HCT116 (cell line): ENCODE results near the gene MELTF. TPM values are rescaled to one million over a fixed set of nuclear protein-coding genes. Genes with fewer than 3 reads are reported as not detected.

Experiments
- ATAC-seq: fragments of 200-7000 bp; cut with Tn5 transposase; 2 replicates; pipeline ENCODE4 v1.9.1; 2020; ENCODE audit warnings: mild to moderate bottlenecking, moderate library complexity
- BruUV-seq: library from RNA; stranded (reverse); fragments of 400-500 nt; replicated peaks from 2 replicates; lab custom pipeline; 2021; lab: Mats Ljungman, UMichigan
- CTCF ChIA-PET: fragments of 300-600 bp; sonication (Branson Sonifier 250); formaldehyde crosslinking; loops from one replicate; lab custom pipeline; 2021; ENCODE audit warnings: antibody characterized with exemption; lab: Charles Lee
- POLR2A ChIA-PET: fragments of 300-600, 350-600 bp; sonication (Branson Sonifier 250); formaldehyde crosslinking; loops from one replicate; lab custom pipeline; 2021; ENCODE audit warnings: antibody characterized with exemption; lab: Charles Lee
- RAD21 ChIA-PET, 2 experiments: fragments of 300-600 bp; sonication (Branson Sonifier 250); formaldehyde crosslinking; loops; one replicate each; lab custom pipeline; 2023; ENCODE audit warnings: low total read pairs in 2 of 2; ENCODE audit not compliant: uncharacterized antibody in 2 of 2, unreplicated experiment in 2 of 2, low non-redundant PET in 1 of 2; lab: Charles Lee
- DNase-seq: peaks from one replicate; pipeline ENCODE4 v3.0.0-alpha.2; 2010; ENCODE audit warnings: low read depth, low spot score
- H2AFZ ChIP-seq: fragments of 200-600 bp; shearing (Covaris generic), sonication (generic); 2 replicates; pipeline ENCODE4 v1.6.1; 2017; ENCODE audit warnings: low read depth, mixed run types, mixed read lengths, antibody characterized with exemption, low read length; ENCODE audit not compliant: poor library complexity, severe bottlenecking
- H3K27ac ChIP-seq: 2 replicates; pipeline ENCODE4 v1.5.1; 2012; ENCODE audit warnings: low read depth, low read length
- H3K27me3 ChIP-seq: fragments of 200-600 bp; sonication (generic); 2 replicates; pipeline ENCODE4 v1.6.1; 2016; ENCODE audit warnings: mixed run types, low read length, mixed read lengths; ENCODE audit not compliant: insufficient read depth
- H3K36me3 ChIP-seq, 2 experiments: fragments of 200-500 bp in 1 of 2; fragments of 200-600 bp in 1 of 2; sonication (Bioruptor generic) in 1 of 2; sonication (generic) in 1 of 2; 2 replicates each; pipeline versions ENCODE4 v1.5.1 to v1.6.1; 2014 to 2016; ENCODE audit warnings: low read length in 2 of 2, inconsistent platforms in 1 of 2, mixed read lengths in 1 of 2, mixed run types in 1 of 2; ENCODE audit not compliant: insufficient read depth in 2 of 2, control insufficient read depth in 1 of 2
- H3K4me1 ChIP-seq, 2 experiments: fragments of 200-600 bp in 1 of 2; sonication (generic) in 1 of 2; 2 replicates each; pipeline versions ENCODE4 v1.5.1 to v1.6.1; 2012 to 2017; ENCODE audit warnings: low read length in 2 of 2, inconsistent platforms in 1 of 2, mild to moderate bottlenecking in 1 of 2, mixed read lengths in 1 of 2, mixed run types in 1 of 2, moderate library complexity in 1 of 2; ENCODE audit not compliant: insufficient read depth in 2 of 2, control insufficient read depth in 1 of 2
- H3K4me2 ChIP-seq: fragments of 200-600 bp; sonication (generic); 2 replicates; pipeline ENCODE4 v1.6.1; 2017; ENCODE audit warnings: mixed run types, low read length, mixed read lengths
- H3K4me3 ChIP-seq, 2 experiments: fragments of 200-600 bp in 1 of 2; sonication (generic) in 1 of 2; replicated peaks in 1 of 2; 2 replicates each; pipeline ENCODE4 v1.5.1; 2011 to 2016; ENCODE audit warnings: low read length in 2 of 2, control low read depth in 1 of 2, low read depth in 1 of 2, mild to moderate bottlenecking in 1 of 2, mixed read lengths in 1 of 2, mixed run types in 1 of 2
- H3K79me2 ChIP-seq: fragments of 200-600 bp; sonication (generic); 2 replicates; pipeline ENCODE4 v1.6.1; 2017; ENCODE audit warnings: mild to moderate bottlenecking, mixed run types, low read length, moderate library complexity, mixed read lengths; ENCODE audit not compliant: insufficient read depth
- H3K9ac ChIP-seq: fragments of 200-600 bp; sonication (generic); 2 replicates; pipeline ENCODE4 v1.6.1; 2016; ENCODE audit warnings: low read length, mixed read lengths
- H3K9me2 ChIP-seq: fragments of 200-600 bp; sonication (generic), shearing (Covaris generic); 2 replicates; pipeline ENCODE4 v1.6.1; 2017; ENCODE audit warnings: mixed run types, mild to moderate bottlenecking, moderate library complexity; ENCODE audit not compliant: insufficient read depth
- H3K9me3 ChIP-seq, 2 experiments: fragments of 200-500 bp in 1 of 2; fragments of 200-600 bp in 1 of 2; sonication (Bioruptor generic) in 1 of 2; sonication (generic) in 1 of 2; 2 replicates each; pipeline ENCODE4 v1.6.1; 2014 to 2017; ENCODE audit warnings: low read length in 2 of 2, mixed read lengths in 2 of 2, inconsistent platforms in 1 of 2, low read depth in 1 of 2, mild to moderate bottlenecking in 1 of 2, mixed run types in 1 of 2, moderate library complexity in 1 of 2; ENCODE audit not compliant: control insufficient read depth in 1 of 2, insufficient read depth in 1 of 2
- H4K20me1 ChIP-seq: fragments of 200-600 bp; sonication (generic), shearing (Covaris generic); 2 replicates; pipeline ENCODE4 v1.6.1; 2017; ENCODE audit warnings: mixed run types, mild to moderate bottlenecking, moderate library complexity; ENCODE audit not compliant: insufficient read depth
- ATF3 ChIP-seq: IDR thresholded peaks from 2 replicates; pipeline ENCODE4 v1.6.1; 2012
- CBX3 ChIP-seq: IDR thresholded peaks from 2 replicates; pipeline ENCODE4 v1.6.1; 2012; ENCODE audit warnings: low read depth
- CEBPB ChIP-seq: IDR thresholded peaks from 2 replicates; pipeline ENCODE4 v1.6.1; 2012; ENCODE audit warnings: low read depth
- EGR1 ChIP-seq: IDR thresholded peaks from 2 replicates; pipeline ENCODE4 v1.6.1; 2012; ENCODE audit warnings: low read depth
- ELF1 ChIP-seq: IDR thresholded peaks from 2 replicates; pipeline ENCODE4 v1.6.1; 2012; ENCODE audit warnings: low read depth, borderline replicate concordance
- EZH2 ChIP-seq: fragments of 200-600 bp; sonication (generic); IDR thresholded peaks from 2 replicates; pipeline ENCODE4 v1.6.1; 2017; ENCODE audit warnings: antibody characterized with exemption, mixed run types
- EZH2phosphoT487 ChIP-seq: fragments of 200-600 bp; IDR thresholded peaks from 2 replicates; pipeline ENCODE4 v1.6.1; 2018; ENCODE audit warnings: antibody characterized with exemption, borderline replicate concordance
- FOSL1 ChIP-seq: IDR thresholded peaks from 2 replicates; pipeline ENCODE4 v1.6.1; 2012; ENCODE audit warnings: low read depth
- JUND ChIP-seq: IDR thresholded peaks from 2 replicates; pipeline ENCODE4 v1.6.1; 2012
- MAX ChIP-seq: IDR thresholded peaks from 2 replicates; pipeline ENCODE4 v1.6.1; 2012
- POLR2A ChIP-seq: IDR thresholded peaks from 2 replicates; pipeline ENCODE4 v1.7.0; 2011; ENCODE audit warnings: borderline replicate concordance; ENCODE audit not compliant: insufficient read depth, insufficient read length; ENCODE audit errors: extremely low read depth
- POLR2AphosphoS5 ChIP-seq: IDR thresholded peaks from 2 replicates; pipeline ENCODE4 v1.6.1; 2011; ENCODE audit warnings: mild to moderate bottlenecking, low read depth, low read length, moderate library complexity
- RAD21 ChIP-seq: IDR thresholded peaks from 2 replicates; pipeline ENCODE4 v1.6.1; 2012; ENCODE audit warnings: low read depth, mild to moderate bottlenecking
- REST ChIP-seq: IDR thresholded peaks from 2 replicates; pipeline ENCODE4 v1.6.1; 2012; ENCODE audit warnings: low read depth
- SIN3A ChIP-seq: IDR thresholded peaks from 2 replicates; pipeline ENCODE4 v1.6.1; 2012; ENCODE audit warnings: low read depth
- SRF ChIP-seq: IDR thresholded peaks from 2 replicates; pipeline ENCODE4 v1.6.1; 2012; ENCODE audit warnings: low read depth
- TCF7L2 ChIP-seq: IDR thresholded peaks from 2 replicates; pipeline ENCODE4 v1.7.0; 2011; ENCODE audit warnings: borderline replicate concordance, inconsistent platforms; ENCODE audit not compliant: insufficient read depth, insufficient read length; ENCODE audit errors: extremely low read depth
- YY1 ChIP-seq: IDR thresholded peaks from 2 replicates; pipeline ENCODE4 v1.6.1; 2011; ENCODE audit warnings: low read length, low read depth, moderate library complexity, mild to moderate bottlenecking; ENCODE audit not compliant: insufficient replicate concordance; ENCODE audit errors: extremely low read depth
- ZBTB33 ChIP-seq: IDR thresholded peaks from 2 replicates; pipeline ENCODE4 v1.6.1; 2011; ENCODE audit warnings: mild to moderate bottlenecking, low read length, moderate library complexity; ENCODE audit not compliant: insufficient replicate concordance; ENCODE audit errors: extremely low read depth
- ZNF274 ChIP-seq: fragments of 200-500 bp; sonication (Bioruptor generic); IDR thresholded peaks from 2 replicates; pipeline ENCODE4 v1.6.1; 2014; ENCODE audit warnings: mild to moderate bottlenecking, low read depth, low read length, inconsistent platforms
- intact Hi-C: fragments of 100-400 bp; cut with micrococcal nuclease; formaldehyde crosslinking; loops from 2 replicates; pipeline ENCODE4 v1.10.0; 2022
- total RNA-seq: library from RNA; stranded (reverse); gene quantifications from one replicate; pipeline ENCODE4 v1.2.1, GENCODE V29; 2021; ENCODE audit not compliant: unreplicated experiment

Gene MELTF
- total RNA-seq, 1 experiment from 2014 or later = 47.6 TPM

GRCh38 chr3:196962930-196963630 lies 66.5 kb downstream of the MELTF start:
- Histone ChIP-seq H3K79me2 (no peaks in the 10 kb centered on the region), H3K9me2 (no peaks in the 10 kb centered on the region), H3K27ac (no peak overlapping the region), H3K27me3 (no peaks in the 10 kb centered on the region), H3K4me2 (no peak overlapping the region)
- CTCF ChIA-PET = no interaction called here
- BruUV-seq = no TSS peak
- no peak for DNase-seq
- POLR2A ChIA-PET = no interaction called here
- intact Hi-C loops = no loop called here
- TF ChIP-seq POLR2A (no peak), EZH2 (no peak), POLR2AphosphoS5 (no peak), ZNF274 (no peak), SIN3A (no peak), CBX3 (no peak), JUND (no peak), EZH2phosphoT487 (no peak), ZBTB33 (no peak), ELF1 (no peak), RAD21 (no peak), TCF7L2 (no peak), FOSL1 (no peak), MAX (no peak), SRF (no peak), YY1 (no peak), EGR1 (no peak), REST (no peak), ATF3 (no peak), CEBPB (no peak)
- TF ChIP-seq, all 23 proteins: peak for 0
- Histone ChIP-seq H3K9me3 (no peaks in the 10 kb centered on the region), H3K9ac (no peak overlapping the region), H2AFZ (no peak overlapping the region), H3K4me3 (no peak overlapping the region), H3K36me3 (no peaks in the 10 kb centered on the region), H4K20me1 (no peaks in the 10 kb centered on the region), H3K4me1 (peaks cover 0 to 2% of the 10 kb centered on the region in 2 experiments; a peak in 1 of 4 replicates)
- no peak for ATAC-seq
- RAD21 ChIA-PET = no interaction called here
